Right lobe of liver (tissue), 6 donors: Measurements from ENCODE around the gene MEG3. TPM values are rescaled to one million over a fixed set of nuclear protein-coding genes. Genes with fewer than 3 reads are reported as not detected.

Experiments used
- ATAC-seq, 4 donors: fragments of 200-7000 bp; cut with Tn5 transposase; one replicate each; pipeline ENCODE4 v1.9.1; 2020; ENCODE audit warnings: mild to moderate bottlenecking in 4 of 4, moderate library complexity in 4 of 4
- DNase-seq, 3 donors: peaks; one replicate each; pipeline ENCODE4 v3.0.0-alpha.2; 2020
- H3K27ac ChIP-seq, 3 donors: fragments of 200-600 bp; one replicate each; pipeline ENCODE4 v1.8.0; 2022
- H3K27me3 ChIP-seq, 2 donors: fragments of 200-600 bp; one replicate each; pipeline ENCODE4 v1.8.0; 2022
- H3K36me3 ChIP-seq, 4 donors: fragments of 200-600 bp; sonication (generic) in 1 of 4; one replicate each; pipeline versions ENCODE4 v1.5.1 to v1.8.0; 2017 to 2022; ENCODE audit warnings: control low read depth in 1 of 4
- H3K4me1 ChIP-seq, 4 donors: fragments of 200-600 bp; sonication (generic) in 1 of 4; one replicate each; pipeline versions ENCODE4 v1.5.1 to v1.8.0; 2017 to 2022; ENCODE audit warnings: control low read depth in 1 of 4
- H3K4me3 ChIP-seq, 3 donors: fragments of 200-600 bp; one replicate each; pipeline ENCODE4 v1.8.0; 2022
- H3K9me3 ChIP-seq, 4 donors: fragments of 200-600 bp; sonication (generic) in 1 of 4; one replicate each; pipeline versions ENCODE4 v1.5.1 to v1.8.0; 2017 to 2022; ENCODE audit warnings: control low read depth in 1 of 4
- CTCF ChIP-seq, 4 donors: fragments of 200-600 bp in 3 of 4; fragments of 450-650 bp in 1 of 4; IDR thresholded peaks; one replicate each; pipeline versions ENCODE4 v1.5.1 to v1.8.0; 2016 to 2022; ENCODE audit warnings: antibody characterized with exemption in 4 of 4, mild to moderate bottlenecking in 2 of 4
- POLR2A ChIP-seq: fragments of 450-650 bp; IDR thresholded peaks from one replicate; pipeline ENCODE4 v1.6.1; 2017; ENCODE audit warnings: antibody characterized with exemption, mild to moderate bottlenecking
- WGBS: methylation state at CpG from one replicate; pipeline ENCODE4 v1.1.6; 2018; ENCODE audit warnings: low coverage, low lambda C conversion rate; ENCODE audit not compliant: insufficient coverage; ENCODE audit errors: missing lambda C conversion rate; 5-methylcytosine and 5-hydroxymethylcytosine counted together
- intact Hi-C, 2 donors: fragments of 100-400 bp; cut with DNase I; formaldehyde crosslinking; loops; one replicate each; pipeline versions ENCODE4 v1.11.2 to v1.14.1; 2022
- total RNA-seq, 6 experiments: library from RNA; depleted of rRNA in 2 of 6; stranded (reverse); fragments of >200 nt in 2 of 6; fragmentation: NEBNext Ultra II Directional in 3 of 6; extraction: Animal tissue kit (Norgen Biotek cat#: 25700) in 3 of 6; gene quantifications; one replicate each; pipeline versions ENCODE4 v1.1.0 to v1.2.4, GENCODE V29; 2016 to 2023
- donor health status: DM: no; HTN: yes; CAD: no.
- donor health status: DM: no; HTN: no; CAD: no.
- donor health status: DM: no; HTN: no; CAD: no.
- donor health status: DM: no; HTN: yes; CAD: no.
- donor health status: DM: no; HTN: yes; CAD: no.

The MEG3 gene
- total RNA-seq, 6 experiments from 2014 or later: 5.7 to 43.7 (median 23.9) TPM

DNA sequence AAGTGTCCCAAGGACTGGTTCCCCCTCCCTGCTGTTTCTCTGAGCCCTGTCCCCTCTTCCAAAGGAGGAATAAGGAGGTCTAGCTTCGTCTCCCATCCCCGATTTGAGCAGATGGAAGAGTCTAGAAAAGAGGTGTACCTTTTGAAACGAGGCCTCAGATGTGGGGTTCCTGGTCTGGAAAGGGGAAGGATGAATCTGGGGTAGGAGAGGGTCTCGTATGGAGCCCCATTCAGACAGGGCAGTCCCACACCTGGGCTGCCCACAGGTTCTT is 13.3 kb downstream of the MEG3 start:
- intact Hi-C loops: no loop called here
- DNase-seq (no peak), ATAC-seq (no peak)
- Histone ChIP-seq H3K36me3 (no peaks in the 10 kb centered on the region), H3K4me1 (no peaks in the 10 kb centered on the region), H3K4me3 (no peak overlapping the region), H3K27me3 (no peaks in the 10 kb centered on the region), H3K27ac (no peak overlapping the region), H3K9me3 (no peaks in the 10 kb centered on the region)
- WGBS: 36% methylated on average over 4 of the region's 4 CpGs
- TF ChIP-seq CTCF (IDR thresholded peaks at IDR 0.05) (no peak), POLR2A (no peak)

GRCh38 chr14:100839681-100840111 is 13.8 kb downstream of the MEG3 start:
- no peak overlapping the region for H3K4me3 ChIP-seq
- TF ChIP-seq CTCF (IDR thresholded peaks at IDR 0.05) (no peak), POLR2A (no peak)
- H3K4me1 ChIP-seq: no peaks in the 10 kb centered on the region
- intact Hi-C loops: no loop called here
- no peaks in the 10 kb centered on the region for H3K36me3 ChIP-seq
- ATAC-seq (no peak), DNase-seq (no peak)
- no peaks in the 10 kb centered on the region for H3K27me3 ChIP-seq
- no peaks in the 10 kb centered on the region for H3K9me3 ChIP-seq
- H3K27ac ChIP-seq: no peak overlapping the region
- WGBS: 61% methylated on average over 9 of the region's 14 CpGs

DNA sequence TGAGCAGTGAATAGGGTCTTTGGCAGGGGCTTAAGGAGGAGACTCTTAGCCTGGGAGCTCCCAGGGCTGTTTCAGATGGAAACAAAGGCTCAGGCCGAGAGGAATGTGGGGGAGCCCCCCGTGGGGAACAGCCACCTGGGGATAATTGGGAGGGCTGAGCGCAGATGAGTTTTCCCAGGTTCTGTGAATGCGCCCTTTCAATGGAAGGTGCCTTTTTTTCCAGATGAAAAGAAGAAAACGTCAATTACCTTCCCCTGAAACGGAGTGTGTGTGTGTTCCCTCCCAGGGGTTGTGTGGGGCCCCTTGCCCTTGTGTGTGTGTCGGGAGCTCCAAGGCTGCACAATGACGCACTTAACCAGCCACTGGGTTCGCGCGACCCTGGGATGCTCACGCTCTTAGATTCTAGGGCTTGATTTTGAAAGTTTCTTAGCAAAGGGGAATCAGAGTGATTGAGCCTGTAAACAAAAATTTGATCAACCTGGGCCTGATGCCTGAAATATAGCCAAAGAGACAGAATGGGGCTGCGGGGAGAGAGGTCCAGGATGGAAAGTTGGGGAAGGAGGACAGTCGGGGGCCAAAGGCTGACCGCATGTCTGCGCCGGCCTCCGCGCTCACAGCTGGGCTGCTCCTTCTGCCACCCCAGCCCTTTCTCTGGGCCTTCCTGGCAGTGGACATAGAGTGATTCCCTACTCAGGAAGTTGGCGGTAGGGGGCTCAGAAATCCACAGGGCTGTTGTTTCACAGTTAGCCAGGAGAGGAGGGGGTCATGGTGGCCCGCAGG is 14.6 kb downstream of the MEG3 start:
- H3K27me3 ChIP-seq: no peaks in the 10 kb centered on the region
- WGBS: 75% methylated on average over 13 of the region's 21 CpGs
- DNase-seq (no peak), ATAC-seq (no peak)
- H3K27ac ChIP-seq: no peak overlapping the region
- H3K4me3 ChIP-seq: no peak overlapping the region
- no peaks in the 10 kb centered on the region for H3K36me3 ChIP-seq
- TF ChIP-seq POLR2A (no peak), CTCF (IDR thresholded peaks at IDR 0.05) (no peak)
- no peaks in the 10 kb centered on the region for H3K4me1 ChIP-seq
- no peaks in the 10 kb centered on the region for H3K9me3 ChIP-seq
- intact Hi-C loops: no loop called here

- DNase-seq: no peak
- ATAC-seq: no peak
These were observed 15.3 kb downstream of the MEG3 start for GRCh38 chr14:100841066-100841760.

More at GRCh38 chr14:100841066-100841760, 15.3 kb downstream of the MEG3 start:
- Histone ChIP-seq H3K27me3 (no peaks in the 10 kb centered on the region), H3K4me1 (no peaks in the 10 kb centered on the region), H3K27ac (no peak overlapping the region), H3K4me3 (no peak overlapping the region), H3K9me3 (no peaks in the 10 kb centered on the region), H3K36me3 (no peaks in the 10 kb centered on the region)
- no peak for TF ChIP-seq CTCF (IDR thresholded peaks at IDR 0.05)
- TF ChIP-seq POLR2A: no peak
- 51% methylated on average over 7 of the region's 21 CpGs for WGBS
- intact Hi-C loops: no loop called here
